Prostate gland (tissue), 2 donors: Measurements from ENCODE around the gene COX10. TPM values are rescaled to one million over a fixed set of nuclear protein-coding genes. Genes with fewer than 3 reads are reported as not detected.

Source experiments
- DNase-seq: peaks from one replicate; pipeline ENCODE4 v3.0.0-alpha.2; 2019; ENCODE audit warnings: low spot score
- H3K27ac ChIP-seq, 2 donors: fragments of 200-600 bp; sonication (generic); 2 replicates each; pipeline ENCODE4 v1.5.1; 2017 to 2019
- H3K27me3 ChIP-seq: fragments of 200-600 bp; sonication (generic); replicated peaks from 2 replicates; pipeline ENCODE4 v1.5.1; 2019; ENCODE audit not compliant: insufficient read depth
- H3K36me3 ChIP-seq, 2 donors: fragments of 200-600 bp; sonication (generic); 1 replicate in 1 of 2; 2 replicates in 1 of 2; pipeline versions ENCODE4 v1.5.1 to v1.8.1; 2017 to 2019
- H3K4me1 ChIP-seq: fragments of 200-600 bp; sonication (generic); replicated peaks from 2 replicates; pipeline ENCODE4 v1.5.1; 2019
- H3K4me3 ChIP-seq, 2 donors: fragments of 200-600 bp; sonication (generic); 2 replicates each; pipeline ENCODE4 v1.5.1; 2017 to 2019
- H3K9me3 ChIP-seq: fragments of 200-600 bp; sonication (generic); 2 replicates; pipeline ENCODE4 v1.5.1; 2017
- POLR2A ChIP-seq: fragments of 450-650 bp; IDR thresholded peaks from one replicate; pipeline ENCODE4 v1.6.1; 2016; ENCODE audit warnings: antibody characterized with exemption, mild to moderate bottlenecking
- POLR2AphosphoS5 ChIP-seq: sonication (generic); formaldehyde crosslinking; IDR thresholded peaks from one replicate; pipeline ENCODE4 v1.6.1; 2017; ENCODE audit warnings: antibody characterized with exemption
- WGBS: methylation state at CpG from one replicate; pipeline ENCODE4 v1.1.5; 2018; 5-methylcytosine and 5-hydroxymethylcytosine counted together
- intact Hi-C: fragments of 100-400 bp; cut with DNase I; formaldehyde crosslinking; loops from one replicate; pipeline ENCODE4 v1.14.2; 2022
- total RNA-seq, 2 donors: library from RNA; depleted of rRNA; stranded (reverse); fragments of >200 nt; gene quantifications; one replicate each; pipeline ENCODE4 v1.1.0, GENCODE V29; 2016
- TF ChIP-seq, protein P1 (sequence below), 4 experiments: fragments of 200-600 bp in 2 of 4; fragments of 450-650 bp in 2 of 4; sonication (generic) in 2 of 4; IDR thresholded peaks; 1 replicate in 3 of 4; 2 replicates in 1 of 4; pipeline ENCODE4 v1.5.1; 2016 to 2019; ENCODE audit warnings: antibody characterized with exemption in 4 of 4, mild to moderate bottlenecking in 2 of 4, moderate library complexity in 2 of 4

The COX10 gene
- total RNA-seq, 2 donors from 2014 or later = 16.5 to 35.1 TPM

DNA sequence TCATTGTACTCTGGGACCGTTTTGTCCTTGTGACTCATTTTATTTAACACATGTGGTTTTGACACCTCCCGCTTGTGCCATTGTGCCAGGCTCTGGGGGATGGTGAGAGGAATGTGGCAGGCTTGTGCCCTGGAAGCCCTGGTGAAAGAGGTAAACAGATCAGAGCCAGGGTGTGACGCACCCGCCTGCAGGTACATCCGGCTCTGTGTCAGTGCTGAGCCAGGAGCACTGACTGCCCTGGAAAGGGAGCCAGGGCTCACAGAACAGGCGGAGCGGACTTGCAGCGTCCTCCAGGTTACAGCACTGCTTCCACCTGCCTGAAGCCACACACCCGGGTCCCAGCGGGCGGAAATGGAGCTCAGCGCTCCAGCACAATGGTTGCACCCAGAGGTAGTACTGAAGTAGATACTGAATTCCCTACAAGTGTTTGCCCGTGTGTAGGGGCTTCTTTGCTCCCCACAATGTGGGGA is 136.7 kb downstream of the COX10 start:
- 37% methylated on average over 13 of the region's 13 CpGs for WGBS
- H3K4me3 ChIP-seq = no peak overlapping the region
- TF ChIP-seq, protein P1, sequence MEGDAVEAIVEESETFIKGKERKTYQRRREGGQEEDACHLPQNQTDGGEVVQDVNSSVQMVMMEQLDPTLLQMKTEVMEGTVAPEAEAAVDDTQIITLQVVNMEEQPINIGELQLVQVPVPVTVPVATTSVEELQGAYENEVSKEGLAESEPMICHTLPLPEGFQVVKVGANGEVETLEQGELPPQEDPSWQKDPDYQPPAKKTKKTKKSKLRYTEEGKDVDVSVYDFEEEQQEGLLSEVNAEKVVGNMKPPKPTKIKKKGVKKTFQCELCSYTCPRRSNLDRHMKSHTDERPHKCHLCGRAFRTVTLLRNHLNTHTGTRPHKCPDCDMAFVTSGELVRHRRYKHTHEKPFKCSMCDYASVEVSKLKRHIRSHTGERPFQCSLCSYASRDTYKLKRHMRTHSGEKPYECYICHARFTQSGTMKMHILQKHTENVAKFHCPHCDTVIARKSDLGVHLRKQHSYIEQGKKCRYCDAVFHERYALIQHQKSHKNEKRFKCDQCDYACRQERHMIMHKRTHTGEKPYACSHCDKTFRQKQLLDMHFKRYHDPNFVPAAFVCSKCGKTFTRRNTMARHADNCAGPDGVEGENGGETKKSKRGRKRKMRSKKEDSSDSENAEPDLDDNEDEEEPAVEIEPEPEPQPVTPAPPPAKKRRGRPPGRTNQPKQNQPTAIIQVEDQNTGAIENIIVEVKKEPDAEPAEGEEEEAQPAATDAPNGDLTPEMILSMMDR (IDR thresholded peaks at IDR 0.05) = no peak
- TF ChIP-seq POLR2AphosphoS5 = peak; percentile 92
- no peak overlapping the region for H3K27ac ChIP-seq
- intact Hi-C loops = no loop called here
- H3K36me3 ChIP-seq = no peaks in the 10 kb centered on the region
- H3K9me3 ChIP-seq = no peaks in the 10 kb centered on the region
- no peaks in the 10 kb centered on the region for H3K4me1 ChIP-seq
- DNase-seq = peak; percentile 94
- H3K27me3 ChIP-seq = no peaks in the 10 kb centered on the region

DNA sequence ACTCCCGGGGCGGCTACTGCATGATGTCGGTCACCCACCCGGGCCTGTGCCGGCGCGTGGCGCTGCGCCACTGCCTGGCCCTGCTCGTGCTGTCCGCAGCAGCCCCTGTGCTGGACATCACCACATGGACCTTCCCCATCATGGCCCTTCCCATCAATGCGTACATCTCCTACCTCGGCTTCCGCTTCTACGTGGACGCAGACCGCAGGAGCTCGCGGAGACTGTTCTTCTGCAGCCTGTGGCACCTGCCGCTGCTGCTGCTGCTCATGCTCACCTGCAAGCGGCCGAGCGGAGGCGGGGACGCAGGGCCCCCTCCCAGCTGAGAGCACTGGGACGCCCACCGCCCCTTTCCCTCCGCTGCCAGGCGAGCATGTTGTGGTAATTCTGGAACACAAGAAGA is 137.6 kb downstream of the COX10 start:
- DNase-seq = no peak
- H3K36me3 ChIP-seq = no peaks in the 10 kb centered on the region
- H3K27me3 ChIP-seq = no peaks in the 10 kb centered on the region
- H3K4me1 ChIP-seq = no peaks in the 10 kb centered on the region
- TF ChIP-seq POLR2A = no peak
- no peak for TF ChIP-seq POLR2AphosphoS5
- TF ChIP-seq, protein P1 (IDR thresholded peaks at IDR 0.05) = no peak
- H3K27ac ChIP-seq = no peak overlapping the region
- 95% methylated on average over 29 of the region's 29 CpGs for WGBS
- intact Hi-C loops = no loop called here
- H3K9me3 ChIP-seq = no peaks in the 10 kb centered on the region
- no peak overlapping the region for H3K4me3 ChIP-seq

DNA sequence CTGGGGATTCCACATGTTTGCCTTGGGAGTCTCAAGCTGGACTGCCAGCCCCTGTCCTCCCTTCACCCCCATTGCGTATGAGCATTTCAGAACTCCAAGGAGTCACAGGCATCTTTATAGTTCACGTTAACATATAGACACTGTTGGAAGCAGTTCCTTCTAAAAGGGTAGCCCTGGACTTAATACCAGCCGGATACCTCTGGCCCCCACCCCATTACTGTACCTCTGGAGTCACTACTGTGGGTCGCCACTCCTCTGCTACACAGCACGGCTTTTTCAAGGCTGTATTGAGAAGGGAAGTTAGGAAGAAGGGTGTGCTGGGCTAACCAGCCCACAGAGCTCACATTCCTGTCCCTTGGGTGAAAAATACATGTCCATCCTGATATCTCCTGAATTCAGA is 138.5 kb downstream of the COX10 start:
- no peaks in the 10 kb centered on the region for H3K27me3 ChIP-seq
- intact Hi-C loops = no loop called here
- H3K4me1 ChIP-seq = no peaks in the 10 kb centered on the region
- no peaks in the 10 kb centered on the region for H3K9me3 ChIP-seq
- H3K36me3 ChIP-seq = no peaks in the 10 kb centered on the region
- no peak for TF ChIP-seq POLR2A
- TF ChIP-seq, protein P1 (IDR thresholded peaks at IDR 0.05) = no peak
- TF ChIP-seq POLR2AphosphoS5 = no peak
- H3K27ac ChIP-seq = no peak overlapping the region
- 93% methylated on average over 5 of the region's 5 CpGs for WGBS
- no peak for DNase-seq
- H3K4me3 ChIP-seq = no peak overlapping the region

DNA sequence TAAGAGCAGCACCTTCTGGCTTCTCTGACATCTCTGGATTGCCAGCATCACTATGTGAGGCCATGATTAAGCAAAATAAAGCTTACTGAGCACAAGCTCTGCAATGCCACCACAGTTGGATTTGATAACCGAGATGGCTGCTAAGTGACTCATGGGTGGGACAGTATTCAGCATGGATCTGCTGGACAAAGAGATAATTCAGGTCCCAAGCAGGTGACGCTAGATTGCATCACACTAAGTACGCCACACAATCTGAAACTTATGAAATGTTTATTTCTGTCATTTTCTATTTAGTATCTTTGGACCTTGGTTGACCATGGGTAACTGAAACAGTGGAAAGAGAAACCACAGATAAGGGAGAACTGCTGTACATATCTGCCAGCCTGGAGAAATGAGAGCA is 139.9 kb downstream of the COX10 start:
- H3K4me1 ChIP-seq = no peaks in the 10 kb centered on the region
- H3K4me3 ChIP-seq = no peak overlapping the region
- TF ChIP-seq POLR2A = no peak
- TF ChIP-seq POLR2AphosphoS5 = no peak
- TF ChIP-seq, protein P1 (IDR thresholded peaks at IDR 0.05) = no peak
- no peak for DNase-seq
- no peaks in the 10 kb centered on the region for H3K27me3 ChIP-seq
- H3K27ac ChIP-seq = no peak overlapping the region
- no peaks in the 10 kb centered on the region for H3K36me3 ChIP-seq
- intact Hi-C loops = no loop called here
- WGBS = 96% methylated on average over 3 of the region's 3 CpGs
- no peaks in the 10 kb centered on the region for H3K9me3 ChIP-seq

DNA sequence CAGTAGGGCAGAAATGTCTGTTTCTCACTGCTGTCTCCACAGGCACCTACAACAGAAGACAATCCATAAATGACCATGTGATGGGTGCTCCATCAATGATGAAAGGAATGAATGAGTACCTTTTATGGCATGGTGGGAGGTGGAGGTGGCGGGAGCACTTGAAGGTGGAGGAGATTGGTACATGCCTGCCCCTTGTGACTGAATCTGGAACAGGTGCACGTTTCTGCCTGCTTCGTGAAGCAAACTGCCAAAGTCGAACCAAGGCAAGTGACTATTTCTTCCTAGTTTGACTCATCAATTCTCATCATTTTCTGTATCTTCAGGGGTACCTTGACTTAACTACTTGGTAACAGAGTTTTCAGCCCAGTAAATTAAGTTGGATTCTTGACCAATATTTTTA is 141.9 kb downstream of the COX10 start:
- no peaks in the 10 kb centered on the region for H3K27me3 ChIP-seq
- no peaks in the 10 kb centered on the region for H3K9me3 ChIP-seq
- H3K4me1 ChIP-seq = no peaks in the 10 kb centered on the region
- TF ChIP-seq POLR2AphosphoS5 = no peak
- TF ChIP-seq, protein P1 (IDR thresholded peaks at IDR 0.05) = no peak
- TF ChIP-seq POLR2A = no peak
- H3K36me3 ChIP-seq = no peaks in the 10 kb centered on the region
- 93% methylated on average over 4 of the region's 4 CpGs for WGBS
- H3K27ac ChIP-seq = no peak overlapping the region
- intact Hi-C loops = no loop called here
- DNase-seq = no peak
- no peak overlapping the region for H3K4me3 ChIP-seq
